Calu3 (cell line): Measurements from ENCODE around the gene RSPO4. TPM values are rescaled to one million over a fixed set of nuclear protein-coding genes. Genes with fewer than 3 reads are reported as not detected.

ENCODE experiments used
- BruUV-seq: library from RNA; stranded (reverse); fragments of 400-500 nt; replicated peaks from 2 replicates; lab custom pipeline; 2021; lab: Mats Ljungman, UMichigan
- CTCF ChIA-PET: fragments of 300-600 bp; sonication (Branson Sonifier 250); formaldehyde crosslinking; loops from one replicate; lab custom pipeline; 2022; ENCODE audit warnings: antibody characterized with exemption; lab: Charles Lee
- DNase-seq: peaks from one replicate; pipeline ENCODE4 v3.0.0; 2022
- H3K27ac Mint-ChIP-seq: one replicate; pipeline ENCODE4 v1.8.0; 2022; ENCODE audit warnings: mixed read lengths; ENCODE audit not compliant: unreplicated experiment
- H3K27me3 Mint-ChIP-seq: one replicate; pipeline ENCODE4 v1.8.0; 2022; ENCODE audit warnings: mixed read lengths; ENCODE audit not compliant: unreplicated experiment
- H3K36me3 Mint-ChIP-seq: one replicate; pipeline ENCODE4 v1.8.0; 2022; ENCODE audit warnings: mild to moderate bottlenecking, moderate library complexity, mixed read lengths; ENCODE audit not compliant: insufficient read depth, unreplicated experiment
- H3K4me1 Mint-ChIP-seq: one replicate; pipeline ENCODE4 v1.8.0; 2022; ENCODE audit warnings: mild to moderate bottlenecking, low read depth, mixed read lengths; ENCODE audit not compliant: unreplicated experiment
- H3K4me3 Mint-ChIP-seq: one replicate; pipeline ENCODE4 v1.8.0; 2022; ENCODE audit warnings: mild to moderate bottlenecking, low read depth, moderate library complexity, mixed read lengths; ENCODE audit not compliant: unreplicated experiment
- H3K9me3 Mint-ChIP-seq: one replicate; pipeline ENCODE4 v1.8.0; 2022; ENCODE audit warnings: low read depth, mixed read lengths; ENCODE audit not compliant: unreplicated experiment
- intact Hi-C: fragments of 100-400 bp; cut with micrococcal nuclease; formaldehyde crosslinking; loops from one replicate; pipeline ENCODE4 v1.10.0; 2022; ENCODE audit not compliant: unreplicated experiment
- total RNA-seq: library from RNA; stranded (reverse); gene quantifications from 2 replicates; pipeline ENCODE4 v1.2.3, GENCODE V29; 2022
- TF ChIP-seq, protein P1 (sequence below): fragments of 200-600 bp; IDR thresholded peaks from one replicate; pipeline ENCODE4 v1.8.0; 2022; ENCODE audit warnings: antibody characterized with exemption; ENCODE audit not compliant: unreplicated experiment

RSPO4 gene
- total RNA-seq, 1 experiment from 2014 or later, result not detected

DNA sequence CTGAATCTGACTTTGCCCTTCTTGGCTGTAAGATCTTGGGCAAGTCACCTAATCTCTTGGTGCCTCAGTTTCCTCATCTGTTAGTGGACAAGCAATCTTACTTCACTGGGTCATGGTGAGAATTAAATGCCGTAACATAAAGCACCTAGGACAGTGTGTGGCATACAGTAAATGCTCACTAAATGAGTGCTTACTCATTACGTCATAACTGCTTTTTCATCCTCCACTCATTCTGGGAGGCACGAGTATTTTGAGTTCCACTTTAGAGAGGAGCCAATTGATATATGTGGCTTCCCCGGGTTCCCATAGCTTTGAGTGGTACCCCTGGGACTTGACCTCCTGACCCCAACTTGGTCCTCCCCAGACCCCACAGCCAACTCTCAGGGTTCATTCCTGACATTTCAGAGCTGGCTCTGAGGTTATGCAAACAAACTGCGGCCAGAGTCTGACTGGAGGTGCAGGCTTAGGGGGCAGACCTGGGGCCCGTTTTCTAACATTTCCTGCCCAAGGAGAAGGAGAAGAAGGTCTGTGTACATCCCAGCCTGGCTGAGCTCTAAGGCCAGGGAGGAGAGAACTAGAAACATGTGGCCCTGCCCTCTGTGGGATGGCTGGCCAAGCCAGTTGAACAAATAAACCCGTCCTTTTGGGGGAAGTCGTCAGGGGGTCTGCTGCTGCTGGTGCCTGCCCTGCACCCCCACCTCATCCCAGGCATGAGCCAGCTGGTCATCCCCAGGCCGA lies 91.8 kb downstream of the RSPO4 start:
- intact Hi-C loops, result no loop called here
- TF ChIP-seq, protein P1, sequence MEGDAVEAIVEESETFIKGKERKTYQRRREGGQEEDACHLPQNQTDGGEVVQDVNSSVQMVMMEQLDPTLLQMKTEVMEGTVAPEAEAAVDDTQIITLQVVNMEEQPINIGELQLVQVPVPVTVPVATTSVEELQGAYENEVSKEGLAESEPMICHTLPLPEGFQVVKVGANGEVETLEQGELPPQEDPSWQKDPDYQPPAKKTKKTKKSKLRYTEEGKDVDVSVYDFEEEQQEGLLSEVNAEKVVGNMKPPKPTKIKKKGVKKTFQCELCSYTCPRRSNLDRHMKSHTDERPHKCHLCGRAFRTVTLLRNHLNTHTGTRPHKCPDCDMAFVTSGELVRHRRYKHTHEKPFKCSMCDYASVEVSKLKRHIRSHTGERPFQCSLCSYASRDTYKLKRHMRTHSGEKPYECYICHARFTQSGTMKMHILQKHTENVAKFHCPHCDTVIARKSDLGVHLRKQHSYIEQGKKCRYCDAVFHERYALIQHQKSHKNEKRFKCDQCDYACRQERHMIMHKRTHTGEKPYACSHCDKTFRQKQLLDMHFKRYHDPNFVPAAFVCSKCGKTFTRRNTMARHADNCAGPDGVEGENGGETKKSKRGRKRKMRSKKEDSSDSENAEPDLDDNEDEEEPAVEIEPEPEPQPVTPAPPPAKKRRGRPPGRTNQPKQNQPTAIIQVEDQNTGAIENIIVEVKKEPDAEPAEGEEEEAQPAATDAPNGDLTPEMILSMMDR, result no peak
- CTCF ChIA-PET, result no interaction called here
- H3K27ac Mint-ChIP-seq, result no peak overlapping the region
- H3K4me3 Mint-ChIP-seq, result no peak overlapping the region
- BruUV-seq, result no TSS peak
- no peaks in the 10 kb centered on the region for H3K9me3 Mint-ChIP-seq
- H3K36me3 Mint-ChIP-seq, result no peaks in the 10 kb centered on the region
- no peak for DNase-seq
- no peaks in the 10 kb centered on the region for H3K4me1 Mint-ChIP-seq
- peaks cover 46% of the 10 kb centered on the region for H3K27me3 Mint-ChIP-seq

DNA sequence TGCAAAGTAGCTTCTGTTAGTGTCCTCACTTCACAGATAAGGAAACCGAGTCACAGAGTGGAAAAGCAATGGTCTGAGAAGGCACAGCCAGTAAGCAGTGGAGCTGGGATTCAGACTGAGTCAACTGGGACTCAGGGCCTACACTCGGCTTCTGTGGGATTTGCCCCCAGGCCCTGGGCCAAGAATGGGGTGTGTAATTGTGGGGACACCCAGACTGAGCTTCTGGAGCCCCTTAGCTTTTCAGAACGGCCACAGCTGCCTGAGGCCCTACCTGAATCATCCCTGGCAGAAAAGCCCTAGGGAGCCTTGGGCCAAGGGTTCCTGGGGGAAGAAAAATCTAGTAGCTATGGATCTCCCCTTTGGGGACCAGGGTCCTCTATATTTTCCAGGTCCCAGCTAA lies 92.5 kb downstream of the RSPO4 start:
- Mint-ChIP-seq H3K27ac (no peak overlapping the region), H3K36me3 (no peaks in the 10 kb centered on the region), H3K9me3 (no peaks in the 10 kb centered on the region), H3K27me3 (peaks cover 40% of the 10 kb centered on the region), H3K4me3 (no peak overlapping the region), H3K4me1 (no peaks in the 10 kb centered on the region)
- intact Hi-C loops, result no loop called here
- CTCF ChIA-PET, result no interaction called here
- TF ChIP-seq, protein P1, result no peak
- DNase-seq, result no peak
- no TSS peak for BruUV-seq

Other genes starting within 250 kb of the RSPO4 start
- 11.1 TPM in 2 replicates for gene SLC52A3, start 233.8 kb downstream of the RSPO4 start, total RNA-seq
- gene FAM110A, start 168.6 kb downstream of the RSPO4 start, total RNA-seq, result 14.5 and 14.9 TPM in 2 replicates
- gene ANGPT4, start 86.0 kb downstream of the RSPO4 start, total RNA-seq, result not detected in 2 replicates
- 112 and 128 TPM in 2 replicates for gene PSMF1, start 116.3 kb upstream of the RSPO4 start, total RNA-seq
- gene TMEM74B, start 182.7 kb upstream of the RSPO4 start, total RNA-seq, result 0.54 and 0.83 TPM in 2 replicates
- gene C20orf202, start 201.1 kb upstream of the RSPO4 start, total RNA-seq, result 0.22 TPM in 1 of 2 replicates, not detected in the other
- not detected in 2 replicates for gene RAD21L1, start 223.7 kb upstream of the RSPO4 start, total RNA-seq